Astrocyte (in vitro differentiated cells and primary cell): ENCODE data around the gene TNRC6A.
"Not testable (repeated sequence)": the region's sequence is repeated elsewhere in the genome, so short reads cannot be mapped to it uniquely, and the experiment has no call there.

ENCODE experiments used
- CTCF ChIP-seq: IDR thresholded peaks from 2 replicates; pipeline ENCODE4 v1.5.1; 2011; ENCODE audit warnings: low read depth, mild to moderate bottlenecking, inconsistent platforms, low read length, moderate library complexity; ENCODE audit not compliant: insufficient read depth
- EZH2 ChIP-seq: IDR thresholded peaks from 2 replicates; pipeline ENCODE4 v1.6.1; 2012; ENCODE audit warnings: mild to moderate bottlenecking, low read length, inconsistent platforms; ENCODE audit not compliant: insufficient read depth

- TF ChIP-seq CTCF, EZH2: not testable (repeated sequence)
Observed at GRCh38 chr16:24845031-24845365, 115.5 kb downstream of the TNRC6A start.
